Measurements from ENCODE around the gene TMEM170A. TPM values are rescaled to one million over a fixed set of nuclear protein-coding genes. Genes with fewer than 3 reads are reported as not detected.

The TMEM170A gene
- total and polyA plus RNA-seq, 2 of the 13 experiments (the other 11 are each of a cell fraction or from before 2014, with no cell fraction given), result 35.7 to 39.7 TPM

- peak; percentile 100 for TF ChIP-seq ZNF770 (CRISPR knock-in tag; IDR thresholded peaks at IDR 0.05)
Observed at GRCh38 chr16:75406943-75407342, 57.5 kb downstream of the TMEM170A start (continued).

DNA sequence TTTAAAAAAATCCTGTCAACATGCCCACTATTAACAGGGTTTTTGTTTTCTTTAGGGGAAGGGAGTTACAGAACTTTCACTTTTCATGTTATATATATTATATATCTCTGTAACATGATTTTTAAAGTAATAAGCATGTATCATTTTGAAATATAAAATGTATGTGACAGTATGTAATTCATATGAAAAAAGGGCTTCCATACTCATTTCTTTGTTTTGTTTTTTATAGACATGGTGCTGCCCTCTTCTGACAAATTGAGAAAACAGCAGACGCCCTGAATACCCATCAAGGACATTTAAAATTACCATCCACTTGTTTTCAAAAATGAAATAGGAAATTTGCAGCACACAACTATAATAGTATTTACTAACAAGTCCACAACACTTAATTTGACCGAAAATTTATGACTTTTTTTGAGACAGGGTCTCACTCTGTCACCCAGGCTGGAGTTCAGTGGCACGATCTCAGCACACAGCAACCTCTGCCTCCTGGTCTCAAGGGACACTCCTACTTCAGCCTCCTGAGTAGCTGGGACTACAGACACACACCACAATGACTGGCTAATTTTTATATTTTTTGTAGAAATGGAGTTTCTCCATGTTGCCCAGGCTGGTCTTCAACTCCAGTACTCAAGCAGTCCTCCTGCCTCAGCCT, 61.5 kb downstream of the TMEM170A start:
- DNase-seq (ENCODE audit: low spot score) (peak; percentile 36), ATAC-seq (peak; percentile 46; the same call in 2 of the 3 replicates), FAIRE-seq (peak; percentile 67)
- in situ Hi-C loops (cut with HindIII; ENCODE audit: extremely low pct_ligation_motif_present, low pct_unique_long_range_greater_than_20kb), result no loop called here
- Histone ChIP-seq H3K36me3 (replicated peaks in 1 of 2; ENCODE audit: control insufficient read depth in 1 of 2, insufficient read depth in 2 of 2, low read length in 2 of 2) (peaks cover 21 to 36% of the 10 kb centered on the region in 2 experiments), H3K27me3 (ENCODE audit: control insufficient read depth in 1 of 2, insufficient read depth in 2 of 2, low read length in 2 of 2) (no peaks in the 10 kb centered on the region), H3K9me3 (ENCODE audit: low read length) (no peaks in the 10 kb centered on the region), H3K79me2 (ENCODE audit: insufficient read depth, low read length) (no peaks in the 10 kb centered on the region), H3K4me2 (ENCODE audit: low read depth, low read length) (no peak overlapping the region), H2AFZ (ENCODE audit: low read length) (no peak overlapping the region), H3K4me1 (ENCODE audit: insufficient read depth, low read length) (peaks cover 13% of the 10 kb centered on the region), H4K20me1 (ENCODE audit: insufficient read depth, low read length) (no peaks in the 10 kb centered on the region), H3K27ac (ENCODE audit: extremely low read length, insufficient read depth, low read length) (no peak overlapping the region), H3K9ac (ENCODE audit: insufficient read depth, low read depth, low read length) (no peak overlapping the region), H3K4me3 (replicated peaks in 1 of 3; ENCODE audit: insufficient read depth in 1 of 3, low read depth in 2 of 3, low read length in 3 of 3) (no peak overlapping the region)
- 36% methylated on average over 3 of the region's 3 CpGs for WGBS (ENCODE audit: low lambda C conversion rate)
- intact Hi-C loops (cut with micrococcal nuclease; ENCODE audit: unreplicated experiment), result loop anchor here (1.0 kb wide), 1 partner anchor 204 kb away; no protein-coding TSS in a partner anchor
- TF ChIP-seq, protein P1, sequence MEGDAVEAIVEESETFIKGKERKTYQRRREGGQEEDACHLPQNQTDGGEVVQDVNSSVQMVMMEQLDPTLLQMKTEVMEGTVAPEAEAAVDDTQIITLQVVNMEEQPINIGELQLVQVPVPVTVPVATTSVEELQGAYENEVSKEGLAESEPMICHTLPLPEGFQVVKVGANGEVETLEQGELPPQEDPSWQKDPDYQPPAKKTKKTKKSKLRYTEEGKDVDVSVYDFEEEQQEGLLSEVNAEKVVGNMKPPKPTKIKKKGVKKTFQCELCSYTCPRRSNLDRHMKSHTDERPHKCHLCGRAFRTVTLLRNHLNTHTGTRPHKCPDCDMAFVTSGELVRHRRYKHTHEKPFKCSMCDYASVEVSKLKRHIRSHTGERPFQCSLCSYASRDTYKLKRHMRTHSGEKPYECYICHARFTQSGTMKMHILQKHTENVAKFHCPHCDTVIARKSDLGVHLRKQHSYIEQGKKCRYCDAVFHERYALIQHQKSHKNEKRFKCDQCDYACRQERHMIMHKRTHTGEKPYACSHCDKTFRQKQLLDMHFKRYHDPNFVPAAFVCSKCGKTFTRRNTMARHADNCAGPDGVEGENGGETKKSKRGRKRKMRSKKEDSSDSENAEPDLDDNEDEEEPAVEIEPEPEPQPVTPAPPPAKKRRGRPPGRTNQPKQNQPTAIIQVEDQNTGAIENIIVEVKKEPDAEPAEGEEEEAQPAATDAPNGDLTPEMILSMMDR (CRISPR knock-in tag; IDR thresholded peaks at IDR 0.05), result peak; percentile 60
- TF ChIP-seq STAG1 (CRISPR knock-in tag; IDR thresholded peaks at IDR 0.05) (peak; percentile 71), SMC3 (IDR thresholded peaks at IDR 0.05; ENCODE audit: low read length) (peak; percentile 71), NR1H2 (CRISPR knock-in tag; IDR thresholded peaks at IDR 0.05; ENCODE audit: borderline replicate concordance, low read depth) (no peak)
- BruUV-seq (replicated peaks), result no TSS peak
- POLR2A ChIA-PET, result interaction anchor here (1.8 kb wide), 1 partner anchor 204 kb away, joined by 3 read pairs; no protein-coding TSS in a partner anchor
- CTCF ChIA-PET (ENCODE audit: low intra/inter-chr PET ratio, low total read pairs), result interaction anchor here (0.9 to 2.0 kb wide), 4 partner anchors 169 to 362 kb away, joined by 3 to 21 read pairs (median 4); no protein-coding TSS in a partner anchor
